Ovary (tissue), 3 donors: Measurements from ENCODE around the gene KCNAB2.

ENCODE experiments used
- CTCF ChIP-seq, 3 donors: fragments of 450-650 bp in 2 of 3; fragments of 200-600 bp in 1 of 3; IDR thresholded peaks; one replicate each; pipeline versions ENCODE4 v1.5.1 to v1.8.0; 2016 to 2022; ENCODE audit warnings: antibody characterized with exemption in 3 of 3, mild to moderate bottlenecking in 1 of 3
- EP300 ChIP-seq: sonication (generic); formaldehyde crosslinking; IDR thresholded peaks from one replicate; pipeline ENCODE4 v1.6.1; 2017; ENCODE audit warnings: antibody characterized with exemption
- POLR2A ChIP-seq: fragments of 450-650 bp; IDR thresholded peaks from one replicate; pipeline ENCODE4 v1.6.1; 2017; ENCODE audit warnings: antibody characterized with exemption, mild to moderate bottlenecking, moderate library complexity
- donor health status: DM: no; HTN: no; CAD: no.

DNA sequence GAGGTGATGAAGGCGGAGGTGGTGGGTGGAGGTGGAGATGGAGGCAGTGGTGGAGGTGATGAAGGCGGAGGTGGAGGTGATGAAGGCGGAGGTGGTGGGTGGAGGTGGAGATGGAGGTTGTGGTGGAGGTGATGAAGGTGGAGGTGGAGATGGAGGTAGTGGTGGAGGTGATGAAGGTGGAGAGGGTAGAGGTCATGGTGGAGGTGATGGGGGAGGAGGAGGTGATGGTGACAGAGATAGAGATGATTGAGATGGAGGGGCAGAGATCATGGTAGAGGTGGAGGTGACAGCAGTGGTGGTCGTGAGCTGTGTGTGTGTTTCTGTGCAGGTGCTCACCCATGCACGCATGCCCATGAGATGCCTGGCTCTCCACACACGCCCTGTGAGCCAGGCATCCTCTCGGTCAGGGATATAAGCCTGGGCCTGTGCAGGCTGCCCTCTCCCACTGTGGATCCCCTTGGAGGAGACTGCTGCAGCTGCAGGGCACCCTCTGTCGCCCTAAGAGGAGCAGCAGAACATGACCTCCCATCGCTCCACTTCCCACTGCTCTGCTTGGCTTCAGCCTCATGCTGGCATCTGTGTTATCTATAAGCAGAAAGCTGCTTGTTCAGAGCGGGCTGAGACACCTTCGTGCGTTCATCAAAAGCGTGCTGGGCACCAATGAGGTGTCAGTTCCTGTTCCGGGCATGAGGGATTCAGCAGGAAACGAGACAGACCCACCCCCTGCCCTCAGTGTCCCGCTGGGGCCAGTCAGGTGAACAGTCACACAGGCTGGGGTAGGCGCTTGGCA, 33.0 kb upstream of the KCNAB2 start:
- TF ChIP-seq POLR2A (no peak), CTCF (IDR thresholded peaks at IDR 0.05) (no peak), EP300 (no peak)
